Measurements from ENCODE around the gene PIP4K2B.

Gene PIP4K2B

DNA sequence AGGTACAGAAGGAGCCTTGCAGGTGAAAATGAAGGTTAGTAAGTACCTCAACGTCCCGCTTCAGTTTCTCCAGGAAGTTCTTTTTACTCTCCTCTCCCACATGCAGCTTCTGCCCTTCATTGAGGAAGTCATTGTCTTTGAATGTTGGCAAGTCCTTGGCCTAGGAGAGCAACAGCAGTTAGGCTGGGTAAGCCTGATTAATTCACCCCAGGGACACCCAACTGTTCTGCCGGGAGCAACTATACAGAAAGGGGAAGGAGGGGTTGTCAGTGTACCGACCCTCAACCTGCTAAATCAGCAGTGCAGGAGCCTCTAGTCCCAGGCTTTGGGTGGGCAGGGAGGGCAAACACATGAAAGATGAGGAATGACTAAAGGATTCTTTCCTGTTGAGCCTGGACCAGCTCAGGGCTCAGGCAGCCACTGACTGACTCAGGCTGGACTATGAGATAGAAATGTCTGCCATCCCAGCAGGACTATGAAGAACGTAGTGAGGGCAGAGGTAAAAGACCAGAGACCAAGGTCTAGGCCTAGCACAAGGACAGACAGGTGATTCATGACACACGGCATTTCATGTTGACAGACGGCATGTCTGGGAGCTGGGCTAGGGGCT, 21.6 kb downstream of the PIP4K2B start:
- Histone ChIP-seq H3K79me2 (ENCODE audit: insufficient read depth, low read length) (no peaks in the 10 kb centered on the region), H3K4me1 (ENCODE audit: insufficient read depth, low read length, poor library complexity, severe bottlenecking) (peaks cover 8% of the 10 kb centered on the region), H3K4me2 (ENCODE audit: low read depth, low read length, poor library complexity, severe bottlenecking) (no peak overlapping the region), H4K20me1 (ENCODE audit: insufficient read depth, low read length, poor library complexity, severe bottlenecking) (no peaks in the 10 kb centered on the region), H3K9me3 (ENCODE audit: insufficient read depth, low read depth, low read length) (no peaks in the 10 kb centered on the region), H3K36me3 (ENCODE audit: insufficient read depth, low read length) (peaks cover 87% of the 10 kb centered on the region; the same call in 1 of the 2 replicates), H2AFZ (ENCODE audit: low read length) (no peak overlapping the region), H3K9ac (ENCODE audit: low read depth, low read length, poor library complexity, severe bottlenecking) (no peak overlapping the region), H3K9me2 (replicated peaks; ENCODE audit: low read depth, low read length) (no peaks in the 10 kb centered on the region), H3F3A (ENCODE audit: low read depth) (no peaks in the 10 kb centered on the region; the same call in 1 of the 2 replicates), H3K27me3 (ENCODE audit: insufficient read depth, low read length, poor library complexity, severe bottlenecking) (no peaks in the 10 kb centered on the region), H3K4me3 (ENCODE audit: low read length, poor library complexity, severe bottlenecking) (no peak overlapping the region)
- TF ChIP-seq, protein P1, sequence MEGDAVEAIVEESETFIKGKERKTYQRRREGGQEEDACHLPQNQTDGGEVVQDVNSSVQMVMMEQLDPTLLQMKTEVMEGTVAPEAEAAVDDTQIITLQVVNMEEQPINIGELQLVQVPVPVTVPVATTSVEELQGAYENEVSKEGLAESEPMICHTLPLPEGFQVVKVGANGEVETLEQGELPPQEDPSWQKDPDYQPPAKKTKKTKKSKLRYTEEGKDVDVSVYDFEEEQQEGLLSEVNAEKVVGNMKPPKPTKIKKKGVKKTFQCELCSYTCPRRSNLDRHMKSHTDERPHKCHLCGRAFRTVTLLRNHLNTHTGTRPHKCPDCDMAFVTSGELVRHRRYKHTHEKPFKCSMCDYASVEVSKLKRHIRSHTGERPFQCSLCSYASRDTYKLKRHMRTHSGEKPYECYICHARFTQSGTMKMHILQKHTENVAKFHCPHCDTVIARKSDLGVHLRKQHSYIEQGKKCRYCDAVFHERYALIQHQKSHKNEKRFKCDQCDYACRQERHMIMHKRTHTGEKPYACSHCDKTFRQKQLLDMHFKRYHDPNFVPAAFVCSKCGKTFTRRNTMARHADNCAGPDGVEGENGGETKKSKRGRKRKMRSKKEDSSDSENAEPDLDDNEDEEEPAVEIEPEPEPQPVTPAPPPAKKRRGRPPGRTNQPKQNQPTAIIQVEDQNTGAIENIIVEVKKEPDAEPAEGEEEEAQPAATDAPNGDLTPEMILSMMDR (conservative IDR thresholded peaks at IDR 0.05; ENCODE audit: low read length) = no peak
- no peak for TF ChIP-seq EZH2phosphoT487 (IDR thresholded peaks at IDR 0.05; ENCODE audit: borderline replicate concordance)

GRCh38 chr17:38773258-38773657, 26.1 kb downstream of the PIP4K2B start:
- Histone ChIP-seq H3K79me2 (ENCODE audit: insufficient read depth, low read length) (no peaks in the 10 kb centered on the region), H3K4me3 (ENCODE audit: low read length, poor library complexity, severe bottlenecking) (no peak overlapping the region), H3K9me3 (ENCODE audit: insufficient read depth, low read depth, low read length) (no peaks in the 10 kb centered on the region), H3K9me2 (replicated peaks; ENCODE audit: low read depth, low read length) (no peaks in the 10 kb centered on the region), H3K27me3 (ENCODE audit: insufficient read depth, low read length, poor library complexity, severe bottlenecking) (no peaks in the 10 kb centered on the region), H3F3A (ENCODE audit: low read depth) (no peaks in the 10 kb centered on the region; the same call in 1 of the 2 replicates), H3K9ac (ENCODE audit: low read depth, low read length, poor library complexity, severe bottlenecking) (no peak overlapping the region), H3K4me1 (ENCODE audit: insufficient read depth, low read length, poor library complexity, severe bottlenecking) (no peaks in the 10 kb centered on the region), H4K20me1 (ENCODE audit: insufficient read depth, low read length, poor library complexity, severe bottlenecking) (no peaks in the 10 kb centered on the region), H2AFZ (ENCODE audit: low read length) (no peak overlapping the region), H3K36me3 (ENCODE audit: insufficient read depth, low read length) (peaks cover 83% of the 10 kb centered on the region; the same call in 1 of the 2 replicates), H3K4me2 (ENCODE audit: low read depth, low read length, poor library complexity, severe bottlenecking) (no peak overlapping the region)
- no peak for TF ChIP-seq EZH2phosphoT487 (IDR thresholded peaks at IDR 0.05; ENCODE audit: borderline replicate concordance)
- TF ChIP-seq, protein P1 (conservative IDR thresholded peaks at IDR 0.05; ENCODE audit: low read length) = no peak

GRCh38 chr17:38768417-38768816, 30.9 kb downstream of the PIP4K2B start:
- Histone ChIP-seq H3K4me2 (ENCODE audit: low read depth, low read length, poor library complexity, severe bottlenecking) (no peak overlapping the region), H2AFZ (ENCODE audit: low read length) (no peak overlapping the region), H3K4me3 (ENCODE audit: low read length, poor library complexity, severe bottlenecking) (no peak overlapping the region), H3K4me1 (ENCODE audit: insufficient read depth, low read length, poor library complexity, severe bottlenecking) (no peaks in the 10 kb centered on the region), H4K20me1 (ENCODE audit: insufficient read depth, low read length, poor library complexity, severe bottlenecking) (no peaks in the 10 kb centered on the region), H3K79me2 (ENCODE audit: insufficient read depth, low read length) (no peaks in the 10 kb centered on the region), H3F3A (ENCODE audit: low read depth) (no peaks in the 10 kb centered on the region; the same call in 1 of the 2 replicates), H3K9ac (ENCODE audit: low read depth, low read length, poor library complexity, severe bottlenecking) (no peak overlapping the region), H3K9me2 (replicated peaks; ENCODE audit: low read depth, low read length) (no peaks in the 10 kb centered on the region), H3K27me3 (ENCODE audit: insufficient read depth, low read length, poor library complexity, severe bottlenecking) (no peaks in the 10 kb centered on the region), H3K9me3 (ENCODE audit: insufficient read depth, low read depth, low read length) (no peaks in the 10 kb centered on the region), H3K36me3 (ENCODE audit: insufficient read depth, low read length) (peaks cover 89% of the 10 kb centered on the region; the same call in 1 of the 2 replicates)
- TF ChIP-seq, protein P1 (conservative IDR thresholded peaks at IDR 0.05; ENCODE audit: low read length) = no peak
- no peak for TF ChIP-seq EZH2phosphoT487 (IDR thresholded peaks at IDR 0.05; ENCODE audit: borderline replicate concordance)
